HepG2 (cell line): Measurements from ENCODE around the gene SLC22A23. TPM values are rescaled to one million over a fixed set of nuclear protein-coding genes. Genes with fewer than 3 reads are reported as not detected.

Experiments used
- CHD2 ChIP-seq: IDR thresholded peaks from 2 replicates; pipeline ENCODE4 v1.6.1; 2011; ENCODE audit warnings: low read depth, low read length, improper control_type of control experiment
- FOXP1 ChIP-seq, 2 experiments: fragments of 450-650 bp in 1 of 2; IDR thresholded peaks; 2 replicates each; pipeline ENCODE4 v1.6.1; 2017 to 2018; ENCODE audit warnings: antibody characterized with exemption in 1 of 2
- GATAD2A ChIP-seq: IDR thresholded peaks from 2 replicates; pipeline ENCODE4 v1.6.1; 2016
- HMGXB3 ChIP-seq: sonication (generic); formaldehyde crosslinking; IDR thresholded peaks from 2 replicates; pipeline ENCODE4 v1.4.0; 2020; ENCODE audit warnings: missing genetic modification reagents, borderline replicate concordance
- MXD1 ChIP-seq: sonication (generic); formaldehyde crosslinking; IDR thresholded peaks from 2 replicates; pipeline ENCODE4 v1.4.0; 2020; ENCODE audit warnings: mild to moderate bottlenecking, missing genetic modification reagents
- PCBP1 ChIP-seq: fragments of 200-400 bp; formaldehyde crosslinking; IDR thresholded peaks from 2 replicates; pipeline ENCODE4 v1.6.1; 2017; ENCODE audit warnings: mild to moderate bottlenecking, low read depth, low read length, borderline replicate concordance
- PHF21A ChIP-seq: sonication (generic); formaldehyde crosslinking; IDR thresholded peaks from 2 replicates; pipeline ENCODE4 v1.5.0; 2020; ENCODE audit warnings: mild to moderate bottlenecking, missing genetic modification reagents
- RERE ChIP-seq: IDR thresholded peaks from 2 replicates; pipeline ENCODE4 v1.6.1; 2016; ENCODE audit warnings: low read depth, missing genetic modification reagents, missing compliant biosample characterization
- SAFB2 ChIP-seq: sonication (generic); formaldehyde crosslinking; IDR thresholded peaks from 2 replicates; pipeline ENCODE4 v1.5.1; 2020; ENCODE audit warnings: missing genetic modification reagents, low read depth, mild to moderate bottlenecking, borderline replicate concordance
- YEATS2 ChIP-seq: sonication (generic); formaldehyde crosslinking; IDR thresholded peaks from 2 replicates; pipeline ENCODE4 v1.4.0; 2020; ENCODE audit warnings: missing genetic modification reagents, borderline replicate concordance
- ZFYVE20 ChIP-seq: sonication (generic); formaldehyde crosslinking; IDR thresholded peaks from 2 replicates; pipeline ENCODE4 v1.8.0; 2023; ENCODE audit warnings: low read depth, mild to moderate bottlenecking, moderate library complexity, missing genetic modification reagents, borderline replicate concordance
- ZIK1 ChIP-seq: sonication (generic); formaldehyde crosslinking; IDR thresholded peaks from 2 replicates; pipeline ENCODE4 v1.5.0; 2020; ENCODE audit warnings: mild to moderate bottlenecking, low read depth, missing genetic modification reagents, borderline replicate concordance
- ZNF674 ChIP-seq: sonication (generic); formaldehyde crosslinking; IDR thresholded peaks from 2 replicates; pipeline ENCODE4 v1.5.0; 2020; ENCODE audit warnings: low read depth, mild to moderate bottlenecking, missing genetic modification reagents
- ZNF713 ChIP-seq: sonication (generic); formaldehyde crosslinking; IDR thresholded peaks from 2 replicates; pipeline ENCODE4 v1.4.0; 2020; ENCODE audit warnings: mild to moderate bottlenecking, missing genetic modification reagents
- ZNF800 ChIP-seq: sonication (generic); formaldehyde crosslinking; IDR thresholded peaks from 2 replicates; pipeline ENCODE4 v1.4.0; 2020; ENCODE audit warnings: missing genetic modification reagents
- ZNF839 ChIP-seq: sonication (generic); formaldehyde crosslinking; IDR thresholded peaks from 2 replicates; pipeline ENCODE4 v1.4.0; 2020; ENCODE audit warnings: missing genetic modification reagents, mild to moderate bottlenecking, borderline replicate concordance
- polyA plus RNA-seq, 8 experiments: library from polyadenylated mRNA; depleted of rRNA in 3 of 8; stranded (reverse) in 7 of 8; unstranded in 1 of 8; fragments of >200 nt; fragmentation: Illumina TruSeq in 4 of 8; extraction: Trizol in 4 of 8; gene quantifications; 2 replicates each; pipeline versions ENCODE4 v1.2.1 to v1.2.3, GENCODE V29; 2011 to 2016; ENCODE audit warnings: low read depth in 4 of 8, missing spikeins in 1 of 8, mixed read lengths in 1 of 8; ENCODE audit not compliant: insufficient read depth in 1 of 8
- total RNA-seq, 5 experiments: library from RNA; depleted of rRNA; stranded (reverse); fragments of >200 nt; fragmentation: Illumina TruSeq; extraction: Trizol; gene quantifications; 2 replicates each; pipeline ENCODE4 v1.2.3, GENCODE V29; 2016; ENCODE audit warnings: low read depth in 1 of 5

The SLC22A23 gene
- total and polyA plus RNA-seq, 2 of the 13 experiments (the other 11 are each of a cell fraction or from before 2014, with no cell fraction given), result 11.8 to 17.5 TPM

- TF ChIP-seq ZIK1 (CRISPR knock-in tag), result peak; percentile 86
- TF ChIP-seq YEATS2 (CRISPR knock-in tag), result peak; percentile 71
- TF ChIP-seq MXD1, result peak; percentile 96
- peak; percentile 73 for TF ChIP-seq PHF21A (CRISPR knock-in tag)
- TF ChIP-seq ZNF713 (CRISPR knock-in tag), result no peak
- no peak; the same call in 1 of the 2 replicates for TF ChIP-seq ZNF839 (CRISPR knock-in tag)
- no peak for TF ChIP-seq ZFYVE20 (CRISPR knock-in tag)
- TF ChIP-seq GATAD2A (CRISPR knock-in tag), result peak; percentile 58; the same call in 1 of the 2 replicates
- TF ChIP-seq CHD2, result peak; percentile 47; the same call in 1 of the 2 replicates
- no peak; the same call in none of the 2 replicates for TF ChIP-seq ZNF800 (CRISPR knock-in tag)
- peak; percentile 63; the same call in 1 of the 2 replicates for TF ChIP-seq RERE
- TF ChIP-seq PCBP1, result no peak
- TF ChIP-seq HMGXB3 (CRISPR knock-in tag), result peak; percentile 31; the same call in 1 of the 2 replicates
- no peak for TF ChIP-seq FOXP1 (IDR thresholded peaks at IDR 0.05)
- peak; percentile 59 for TF ChIP-seq FOXP1 (CRISPR knock-in tag; IDR thresholded peaks at IDR 0.05)
- TF ChIP-seq ZNF674 (CRISPR knock-in tag), result no peak
- TF ChIP-seq SAFB2, result peak; percentile 95
These were observed 197.9 kb downstream of the SLC22A23 start, which contains the start of gene PSMG4 (continued) for GRCh38 chr6:3258720-3259490.
